ENCODE results near the gene SWAP70. TPM values are rescaled to one million over a fixed set of nuclear protein-coding genes. Genes with fewer than 3 reads are reported as not detected.
"Not testable (repeated sequence)": the region's sequence is repeated elsewhere in the genome, so short reads cannot be mapped to it uniquely, and the experiment has no call there.

Gene SWAP70
- polyA plus RNA-seq, 1 experiment: 24.6 TPM

- ChIA-PET CTCF (interaction anchor here (0.8 to 2.2 kb wide), 2 partner anchors 10 to 12 kb away, joined by 3 to 9 read pairs; no protein-coding TSS in a partner anchor), POLR2A (no interaction called here)
- Histone ChIP-seq H3K27ac (ENCODE audit: low read depth, low read length) (no peak overlapping the region), H3K27me3 (ENCODE audit: control insufficient read depth, insufficient read depth, low read length) (no peaks in the 10 kb centered on the region), H3K4me3 (ENCODE audit: low read depth, low read length) (no peak overlapping the region), H3K9me3 (ENCODE audit: control insufficient read depth, insufficient read depth, low read length) (no peaks in the 10 kb centered on the region)
- no peak for TF ChIP-seq CTCF (IDR thresholded peaks at IDR 0.05; ENCODE audit: low read depth, low read length)
- no peak for DNase-seq (ENCODE audit: low read depth, low spot score)
Observed at GRCh38 chr11:9738116-9738515, 74.2 kb downstream of the SWAP70 start.

- TF ChIP-seq CTCF (IDR thresholded peaks at IDR 0.05; ENCODE audit: low read depth, low read length): no peak
- Histone ChIP-seq H3K4me3 (ENCODE audit: low read depth, low read length) (no peak overlapping the region), H3K27me3 (ENCODE audit: control insufficient read depth, insufficient read depth, low read length) (no peaks in the 10 kb centered on the region), H3K27ac (ENCODE audit: low read depth, low read length) (no peak overlapping the region), H3K9me3 (ENCODE audit: control insufficient read depth, insufficient read depth, low read length) (no peaks in the 10 kb centered on the region)
- CTCF ChIA-PET: no interaction called here
- DNase-seq (ENCODE audit: low read depth, low spot score): no peak
- POLR2A ChIA-PET: no interaction called here
Observed at GRCh38 chr11:9738707-9739106, 74.8 kb downstream of the SWAP70 start.

- DNase-seq (ENCODE audit: low read depth, low spot score): no peak
- Histone ChIP-seq H3K27ac (ENCODE audit: low read depth, low read length) (no peak overlapping the region), H3K9me3 (ENCODE audit: control insufficient read depth, insufficient read depth, low read length) (no peaks in the 10 kb centered on the region), H3K4me3 (ENCODE audit: low read depth, low read length) (no peak overlapping the region), H3K27me3 (ENCODE audit: control insufficient read depth, insufficient read depth, low read length) (no peaks in the 10 kb centered on the region)
- ChIA-PET POLR2A (no interaction called here), CTCF (no interaction called here)
- no peak for TF ChIP-seq CTCF (IDR thresholded peaks at IDR 0.05; ENCODE audit: low read depth, low read length)
Observed at GRCh38 chr11:9739123-9739900, 75.4 kb downstream of the SWAP70 start.

GRCh38 chr11:9740202-9740883 lies 76.5 kb downstream of the SWAP70 start:
- Histone ChIP-seq H3K9me3 (ENCODE audit: control insufficient read depth, insufficient read depth, low read length) (no peaks in the 10 kb centered on the region), H3K4me3 (ENCODE audit: low read depth, low read length) (no peak overlapping the region), H3K27me3 (ENCODE audit: control insufficient read depth, insufficient read depth, low read length) (no peaks in the 10 kb centered on the region), H3K27ac (ENCODE audit: low read depth, low read length) (no peak overlapping the region)
- TF ChIP-seq CTCF (IDR thresholded peaks at IDR 0.05; ENCODE audit: low read depth, low read length): no peak
- POLR2A ChIA-PET: no interaction called here
- DNase-seq (ENCODE audit: low read depth, low spot score): no peak
- CTCF ChIA-PET: no interaction called here

- H3K27ac ChIP-seq (ENCODE audit: low read depth, low read length): no peak overlapping the region
- ChIA-PET POLR2A (no interaction called here), CTCF (no interaction called here)
- H3K27me3 ChIP-seq (ENCODE audit: control insufficient read depth, insufficient read depth, low read length): no peaks in the 10 kb centered on the region
- TF ChIP-seq CTCF (IDR thresholded peaks at IDR 0.05; ENCODE audit: low read depth, low read length): no peak
- no peaks in the 10 kb centered on the region for H3K9me3 ChIP-seq (ENCODE audit: control insufficient read depth, insufficient read depth, low read length)
- no peak for DNase-seq (ENCODE audit: low read depth, low spot score)
- no peak overlapping the region for H3K4me3 ChIP-seq (ENCODE audit: low read depth, low read length)
Observed at GRCh38 chr11:9741260-9741659, 77.4 kb downstream of the SWAP70 start.

- CTCF ChIA-PET, POLR2A ChIA-PET: not testable (repeated sequence)
Observed at GRCh38 chr11:9743512-9743911, 79.6 kb downstream of the SWAP70 start.

More at GRCh38 chr11:9743512-9743911, 79.6 kb downstream of the SWAP70 start:
- not testable (repeated sequence) for DNase-seq (ENCODE audit: low read depth, low spot score); H3K4me3 ChIP-seq (ENCODE audit: low read depth, low read length); H3K9me3 ChIP-seq (ENCODE audit: control insufficient read depth, insufficient read depth, low read length); H3K27ac ChIP-seq (ENCODE audit: low read depth, low read length); H3K27me3 ChIP-seq (ENCODE audit: control insufficient read depth, insufficient read depth, low read length)

Data from AG04450 (cell line).